DND-41 (cell line): ENCODE results near the gene RBM19.
A peak's percentile ranks its signal among the peaks of the same experiment; 100 is the strongest.

Experiments used
- ATAC-seq: fragments of 200-7000 bp; cut with Tn5 transposase; 3 replicates; pipeline ENCODE4 v1.9.1; 2021; ENCODE audit warnings: low read depth; ENCODE audit not compliant: insufficient read depth
- DNase-seq: peaks from one replicate; pipeline ENCODE4 v3.0.0-alpha.2; 2020
- H2AFZ ChIP-seq: 2 replicates; pipeline ENCODE4 v1.6.0; 2012; ENCODE audit warnings: low read depth, low read length
- H3K27ac ChIP-seq: 2 replicates; pipeline ENCODE4 v1.5.1; 2012; ENCODE audit warnings: low read length, inconsistent platforms
- H3K27me3 ChIP-seq: fragments of 200-600 bp; sonication (generic); 2 replicates; pipeline ENCODE4 v1.6.0; 2012; ENCODE audit warnings: low read length, mild to moderate bottlenecking, inconsistent platforms; ENCODE audit not compliant: insufficient read depth, poor library complexity
- H3K36me3 ChIP-seq: 2 replicates; pipeline ENCODE4 v1.5.1; 2012; ENCODE audit warnings: low read length, inconsistent platforms; ENCODE audit not compliant: insufficient read depth
- H3K4me1 ChIP-seq: 2 replicates; pipeline ENCODE4 v1.5.1; 2012; ENCODE audit warnings: mild to moderate bottlenecking, low read length; ENCODE audit not compliant: insufficient read depth
- H3K4me2 ChIP-seq: 2 replicates; pipeline ENCODE4 v1.6.0; 2012; ENCODE audit warnings: mild to moderate bottlenecking, moderate library complexity, low read length, inconsistent platforms; ENCODE audit not compliant: insufficient read depth
- H3K4me3 ChIP-seq, 2 experiments: fragments of 200-600 bp in 1 of 2; shearing (Covaris generic) in 1 of 2; 2 replicates each; pipeline ENCODE4 v1.5.1; 2012 to 2016; ENCODE audit warnings: inconsistent platforms in 2 of 2, low read length in 2 of 2, mild to moderate bottlenecking in 2 of 2, low read depth in 1 of 2, moderate library complexity in 1 of 2
- H3K79me2 ChIP-seq: 2 replicates; pipeline ENCODE4 v1.6.0; 2012; ENCODE audit warnings: low read length, inconsistent platforms; ENCODE audit not compliant: insufficient read depth
- H3K9ac ChIP-seq: 2 replicates; pipeline ENCODE4 v1.6.0; 2012; ENCODE audit warnings: low read depth, mild to moderate bottlenecking, inconsistent platforms, low read length, moderate library complexity
- H3K9me3 ChIP-seq: 2 replicates; pipeline ENCODE4 v1.5.1; 2012; ENCODE audit warnings: low read length, moderate library complexity, mild to moderate bottlenecking, inconsistent platforms; ENCODE audit not compliant: insufficient read depth, severe bottlenecking
- H4K20me1 ChIP-seq: 2 replicates; pipeline ENCODE4 v1.6.0; 2012; ENCODE audit warnings: low read length; ENCODE audit not compliant: insufficient read depth
- CTCF ChIP-seq: IDR thresholded peaks from 2 replicates; pipeline ENCODE4 v1.5.1; 2012; ENCODE audit warnings: borderline replicate concordance, low read length, moderate library complexity, mild to moderate bottlenecking; ENCODE audit not compliant: poor library complexity, severe bottlenecking; ENCODE audit errors: extremely low read depth
- EZH2 ChIP-seq: IDR thresholded peaks from 3 replicates; pipeline ENCODE4 v1.6.1; 2012; ENCODE audit warnings: borderline replicate concordance, low read depth, mild to moderate bottlenecking, moderate library complexity, low read length, inconsistent platforms; ENCODE audit not compliant: severe bottlenecking

RBM19 gene

GRCh38 chr12:113819495-113819894, 146.6 kb downstream of the RBM19 start:
- Histone ChIP-seq H3K27ac (no peak overlapping the region), H3K27me3 (no peaks in the 10 kb centered on the region), H3K4me2 (no peak overlapping the region), H3K4me1 (no peaks in the 10 kb centered on the region), H4K20me1 (no peaks in the 10 kb centered on the region), H3K9me3 (no peaks in the 10 kb centered on the region), H3K36me3 (peaks cover 10% of the 10 kb centered on the region; the same call in 1 of the 2 replicates), H2AFZ (no peak overlapping the region), H3K4me3 (no peak overlapping the region), H3K79me2 (no peaks in the 10 kb centered on the region), H3K9ac (no peak overlapping the region)
- no peak for TF ChIP-seq EZH2
- no peak for TF ChIP-seq CTCF
- ATAC-seq (no peak), DNase-seq (no peak)

- no peaks in the 10 kb centered on the region for H3K4me1 ChIP-seq
- no peak overlapping the region for H2AFZ ChIP-seq
- no peak for ATAC-seq
- no peak overlapping the region for H3K4me3 ChIP-seq
- DNase-seq: peak; percentile 8
- H3K9ac ChIP-seq: no peak overlapping the region
- peaks cover 10% of the 10 kb centered on the region; the same call in 1 of the 2 replicates for H3K36me3 ChIP-seq
- no peaks in the 10 kb centered on the region for H3K27me3 ChIP-seq
- H4K20me1 ChIP-seq: no peaks in the 10 kb centered on the region
- no peak overlapping the region for H3K27ac ChIP-seq
- no peak overlapping the region for H3K4me2 ChIP-seq
- no peaks in the 10 kb centered on the region for H3K9me3 ChIP-seq
- TF ChIP-seq EZH2 (no peak), CTCF (peak; percentile 40)
- H3K79me2 ChIP-seq: no peaks in the 10 kb centered on the region
Observed at GRCh38 chr12:113818833-113819232, 147.3 kb downstream of the RBM19 start.

- Histone ChIP-seq H3K4me1 (no peaks in the 10 kb centered on the region), H3K9me3 (no peaks in the 10 kb centered on the region), H3K4me2 (no peak overlapping the region), H2AFZ (no peak overlapping the region), H3K9ac (no peak overlapping the region), H3K4me3 (no peak overlapping the region), H4K20me1 (no peaks in the 10 kb centered on the region), H3K27ac (no peak overlapping the region), H3K79me2 (no peaks in the 10 kb centered on the region), H3K36me3 (peaks cover 10% of the 10 kb centered on the region; the same call in 1 of the 2 replicates), H3K27me3 (no peaks in the 10 kb centered on the region)
- ATAC-seq: no peak
- TF ChIP-seq EZH2: no peak
- no peak for TF ChIP-seq CTCF
- no peak for DNase-seq
Observed at GRCh38 chr12:113818283-113818682, 147.8 kb downstream of the RBM19 start.

GRCh38 chr12:113816866-113817265, 149.3 kb downstream of the RBM19 start:
- no peak overlapping the region for H3K27ac ChIP-seq
- no peak overlapping the region for H3K4me3 ChIP-seq
- H3K9ac ChIP-seq: no peak overlapping the region
- no peaks in the 10 kb centered on the region for H3K79me2 ChIP-seq
- H3K4me1 ChIP-seq: no peaks in the 10 kb centered on the region
- no peaks in the 10 kb centered on the region for H4K20me1 ChIP-seq
- no peak for ATAC-seq
- no peak overlapping the region for H3K4me2 ChIP-seq
- H3K36me3 ChIP-seq: peaks cover 10% of the 10 kb centered on the region; the same call in 1 of the 2 replicates
- H3K9me3 ChIP-seq: no peaks in the 10 kb centered on the region
- no peak for DNase-seq
- H3K27me3 ChIP-seq: no peaks in the 10 kb centered on the region
- H2AFZ ChIP-seq: no peak overlapping the region
- no peak for TF ChIP-seq CTCF
- TF ChIP-seq EZH2: no peak
